CD4-positive, alpha-beta T cell (primary cell): ENCODE results near the gene CDYL2. TPM values are rescaled to one million over a fixed set of nuclear protein-coding genes. Genes with fewer than 3 reads are reported as not detected.

ENCODE experiments used
- ATAC-seq: fragments of 200-7000 bp; cut with Tn5 transposase; one replicate; pipeline ENCODE4 v1.10.0; 2022; ENCODE audit warnings: mild to moderate bottlenecking; ENCODE audit not compliant: poor library complexity
- CTCF ChIA-PET: fragments of 350-600 bp; sonication (Branson Sonifier 250); formaldehyde crosslinking; loops from one replicate; lab custom pipeline; 2021; ENCODE audit warnings: antibody characterized with exemption, inconsistent platforms; lab: Charles Lee
- POLR2A ChIA-PET: fragments of 350-600 bp; sonication (Branson Sonifier 250); formaldehyde crosslinking; loops from one replicate; lab custom pipeline; 2021; ENCODE audit warnings: antibody characterized with exemption, inconsistent platforms; lab: Charles Lee
- DNase-seq, 14 experiments: peaks; one replicate each; pipeline ENCODE4 v3.0.0-alpha.2; 2013 to 2020; ENCODE audit warnings: mixed read lengths in 2 of 14
- H3K27ac ChIP-seq, 2 donors: one replicate each; pipeline versions ENCODE4 v1.5.1 to v1.7.0; 2013; ENCODE audit warnings: low read length in 2 of 2, low read depth in 1 of 2, mild to moderate bottlenecking in 1 of 2
- H3K27me3 ChIP-seq, 2 experiments: 1 replicate in 1 of 2; 2 replicates in 1 of 2; pipeline versions ENCODE4 v1.6.1 to v1.7.0; 2013; ENCODE audit warnings: low read length in 2 of 2, control low read depth in 1 of 2, mild to moderate bottlenecking in 1 of 2, moderate library complexity in 1 of 2; ENCODE audit not compliant: insufficient read depth in 2 of 2, control insufficient read depth in 1 of 2
- H3K36me3 ChIP-seq: one replicate; pipeline ENCODE4 v1.6.1; 2013; ENCODE audit warnings: low read length, control low read depth; ENCODE audit not compliant: insufficient read depth
- H3K4me1 ChIP-seq: one replicate; pipeline ENCODE4 v1.6.1; 2013; ENCODE audit warnings: low read length, control low read depth; ENCODE audit not compliant: insufficient read depth
- H3K4me3 ChIP-seq: one replicate; pipeline ENCODE4 v1.5.1; 2013; ENCODE audit warnings: mild to moderate bottlenecking, low read length, moderate library complexity
- H3K9me3 ChIP-seq, 2 experiments: 1 replicate in 1 of 2; 2 replicates in 1 of 2; pipeline versions ENCODE4 v1.6.1 to v1.7.0; 2013; ENCODE audit warnings: low read length in 2 of 2, mild to moderate bottlenecking in 2 of 2, control low read depth in 1 of 2, moderate library complexity in 1 of 2; ENCODE audit not compliant: control insufficient read depth in 1 of 2, insufficient read depth in 1 of 2
- H3K27ac Mint-ChIP-seq: one replicate; pipeline ENCODE4 v1.8.0; 2020; ENCODE audit warnings: mixed read lengths
- H3K27me3 Mint-ChIP-seq: one replicate; pipeline ENCODE4 v1.8.0; 2021; ENCODE audit warnings: mixed read lengths
- H3K36me3 Mint-ChIP-seq: one replicate; pipeline ENCODE4 v1.8.0; 2021; ENCODE audit warnings: low read depth, mixed read lengths
- H3K4me1 Mint-ChIP-seq: one replicate; pipeline ENCODE4 v1.8.0; 2021; ENCODE audit warnings: low read depth, mixed read lengths
- H3K4me3 Mint-ChIP-seq: one replicate; pipeline ENCODE4 v1.8.0; 2020; ENCODE audit warnings: mild to moderate bottlenecking, mixed read lengths
- H3K9me3 Mint-ChIP-seq: one replicate; pipeline ENCODE4 v1.8.0; 2020; ENCODE audit warnings: mixed read lengths
- intact Hi-C, 2 experiments: fragments of 100-400 bp; cut with DNase I in 1 of 2; cut with micrococcal nuclease in 1 of 2; formaldehyde crosslinking; loops; one replicate each; pipeline versions ENCODE4 v1.15.1 to v1.9.0; 2023 to 2025; cut with DNase I, micrococcal nuclease
- total RNA-seq, 174 experiments: library from RNA in 2 of 174; stranded (reverse) in 2 of 174; gene quantifications; one replicate each; pipeline ENCODE4 v1.2.3 and lab custom pipeline; 2021 to 2026
- TF ChIP-seq, protein P1 (sequence below): fragments of 200-600 bp; IDR thresholded peaks from one replicate; pipeline ENCODE4 v1.8.0; 2022; ENCODE audit warnings: antibody characterized with exemption, mild to moderate bottlenecking

CDYL2 gene
- total RNA-seq, 2 experiments from 2014 or later: 14.3 to 15.8 TPM

DNA sequence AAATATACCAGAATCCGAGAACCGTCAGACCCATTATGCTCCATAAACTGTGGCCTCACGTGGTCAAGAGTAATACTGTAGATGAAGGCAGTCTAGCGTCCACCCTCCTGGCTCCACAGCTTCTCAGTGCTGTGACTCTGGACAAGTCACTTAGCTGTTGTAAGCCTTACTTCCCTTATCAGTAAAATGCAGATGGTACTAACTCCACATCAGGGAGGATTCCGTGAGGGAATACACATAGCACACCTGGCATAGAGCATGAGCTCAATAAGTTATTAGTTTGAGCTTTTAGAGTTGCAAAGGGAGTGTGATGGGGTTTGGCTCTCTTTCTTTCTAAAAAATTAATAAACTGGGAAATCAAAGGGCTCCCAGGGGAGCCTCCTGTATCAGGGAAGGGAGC is 49.9 kb downstream of the CDYL2 start:
- H3K27me3 ChIP-seq: no peaks in the 10 kb centered on the region
- Mint-ChIP-seq H3K9me3 (no peaks in the 10 kb centered on the region), H3K27ac (no peak overlapping the region), H3K4me3 (no peak overlapping the region), H3K27me3 (no peaks in the 10 kb centered on the region), H3K4me1 (peaks cover 15% of the 10 kb centered on the region), H3K36me3 (no peaks in the 10 kb centered on the region)
- POLR2A ChIA-PET: no interaction called here
- H3K27ac ChIP-seq: no peak overlapping the region
- no peaks in the 10 kb centered on the region for H3K36me3 ChIP-seq
- H3K9me3 ChIP-seq: no peaks in the 10 kb centered on the region
- H3K4me3 ChIP-seq: no peak overlapping the region
- TF ChIP-seq, protein P1, sequence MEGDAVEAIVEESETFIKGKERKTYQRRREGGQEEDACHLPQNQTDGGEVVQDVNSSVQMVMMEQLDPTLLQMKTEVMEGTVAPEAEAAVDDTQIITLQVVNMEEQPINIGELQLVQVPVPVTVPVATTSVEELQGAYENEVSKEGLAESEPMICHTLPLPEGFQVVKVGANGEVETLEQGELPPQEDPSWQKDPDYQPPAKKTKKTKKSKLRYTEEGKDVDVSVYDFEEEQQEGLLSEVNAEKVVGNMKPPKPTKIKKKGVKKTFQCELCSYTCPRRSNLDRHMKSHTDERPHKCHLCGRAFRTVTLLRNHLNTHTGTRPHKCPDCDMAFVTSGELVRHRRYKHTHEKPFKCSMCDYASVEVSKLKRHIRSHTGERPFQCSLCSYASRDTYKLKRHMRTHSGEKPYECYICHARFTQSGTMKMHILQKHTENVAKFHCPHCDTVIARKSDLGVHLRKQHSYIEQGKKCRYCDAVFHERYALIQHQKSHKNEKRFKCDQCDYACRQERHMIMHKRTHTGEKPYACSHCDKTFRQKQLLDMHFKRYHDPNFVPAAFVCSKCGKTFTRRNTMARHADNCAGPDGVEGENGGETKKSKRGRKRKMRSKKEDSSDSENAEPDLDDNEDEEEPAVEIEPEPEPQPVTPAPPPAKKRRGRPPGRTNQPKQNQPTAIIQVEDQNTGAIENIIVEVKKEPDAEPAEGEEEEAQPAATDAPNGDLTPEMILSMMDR: no peak
- CTCF ChIA-PET: no interaction called here
- no peak for ATAC-seq
- intact Hi-C loops: no loop called here
- DNase-seq: no peak
- no peaks in the 10 kb centered on the region for H3K4me1 ChIP-seq

DNA sequence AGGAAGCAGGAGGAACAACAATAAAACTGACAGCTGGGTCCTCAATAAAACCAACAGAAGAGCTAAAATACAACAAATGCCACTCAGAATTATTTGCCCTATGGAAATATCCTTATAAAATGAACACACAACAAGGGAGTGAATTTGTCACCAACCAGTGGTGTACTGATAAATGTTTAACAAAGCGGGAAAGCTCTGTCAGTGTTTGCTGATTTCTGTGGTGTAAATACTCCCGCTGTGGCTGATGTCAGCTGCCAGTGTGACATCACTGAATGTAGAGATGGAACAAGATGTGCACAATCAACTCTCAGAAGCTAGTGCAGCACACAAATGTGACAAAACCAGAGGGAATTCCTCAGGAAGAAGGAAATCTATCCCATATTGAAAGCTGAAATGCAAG is 51.9 kb downstream of the CDYL2 start:
- no peaks in the 10 kb centered on the region for H3K9me3 ChIP-seq
- DNase-seq (no peak), ATAC-seq (no peak)
- no peaks in the 10 kb centered on the region for H3K36me3 Mint-ChIP-seq
- intact Hi-C loops: no loop called here
- H3K27me3 ChIP-seq: no peaks in the 10 kb centered on the region
- ChIA-PET CTCF (no interaction called here), POLR2A (no interaction called here)
- H3K9me3 Mint-ChIP-seq: no peaks in the 10 kb centered on the region
- H3K27ac Mint-ChIP-seq: no peak overlapping the region
- H3K4me1 Mint-ChIP-seq: peaks cover 10% of the 10 kb centered on the region
- H3K27ac ChIP-seq: no peak overlapping the region
- no peak overlapping the region for H3K4me3 Mint-ChIP-seq
- no peak overlapping the region for H3K4me3 ChIP-seq
- TF ChIP-seq, protein P1: no peak
- H3K27me3 Mint-ChIP-seq: no peaks in the 10 kb centered on the region
- H3K36me3 ChIP-seq: no peaks in the 10 kb centered on the region
- H3K4me1 ChIP-seq: peaks cover 2% of the 10 kb centered on the region

- Mint-ChIP-seq H3K36me3 (no peaks in the 10 kb centered on the region), H3K4me3 (no peak overlapping the region), H3K27ac (no peak overlapping the region), H3K9me3 (no peaks in the 10 kb centered on the region), H3K4me1 (peaks cover 10% of the 10 kb centered on the region), H3K27me3 (no peaks in the 10 kb centered on the region)
- no peak overlapping the region for H3K27ac ChIP-seq
- TF ChIP-seq, protein P1: no peak
- no peaks in the 10 kb centered on the region for H3K27me3 ChIP-seq
- CTCF ChIA-PET: no interaction called here
- intact Hi-C loops: no loop called here
- peaks cover 4% of the 10 kb centered on the region for H3K4me1 ChIP-seq
- H3K4me3 ChIP-seq: no peak overlapping the region
- H3K36me3 ChIP-seq: no peaks in the 10 kb centered on the region
- no peak for ATAC-seq
- DNase-seq: no peak
- no peaks in the 10 kb centered on the region for H3K9me3 ChIP-seq
- POLR2A ChIA-PET: no interaction called here
Measured at GRCh38 chr16:80751167-80751566, 53.2 kb downstream of the CDYL2 start.
